Activated CD8-positive, alpha-beta memory T cell treated with anti-CD3 and anti-CD28 coated beads for 1 hour (primary cell): ENCODE measurements around the gene MRPL36.
"Not testable (repeated sequence)": the region's sequence is repeated elsewhere in the genome, so short reads cannot be mapped to it uniquely, and the experiment has no call there.

ENCODE experiments used
- DNase-seq, 2 donors: peaks; one replicate each; pipeline ENCODE4 v3.0.0-alpha.2; 2020; ENCODE audit warnings: low read depth in 1 of 2; ENCODE audit errors: extremely low read depth in 1 of 2

The MRPL36 gene

DNA sequence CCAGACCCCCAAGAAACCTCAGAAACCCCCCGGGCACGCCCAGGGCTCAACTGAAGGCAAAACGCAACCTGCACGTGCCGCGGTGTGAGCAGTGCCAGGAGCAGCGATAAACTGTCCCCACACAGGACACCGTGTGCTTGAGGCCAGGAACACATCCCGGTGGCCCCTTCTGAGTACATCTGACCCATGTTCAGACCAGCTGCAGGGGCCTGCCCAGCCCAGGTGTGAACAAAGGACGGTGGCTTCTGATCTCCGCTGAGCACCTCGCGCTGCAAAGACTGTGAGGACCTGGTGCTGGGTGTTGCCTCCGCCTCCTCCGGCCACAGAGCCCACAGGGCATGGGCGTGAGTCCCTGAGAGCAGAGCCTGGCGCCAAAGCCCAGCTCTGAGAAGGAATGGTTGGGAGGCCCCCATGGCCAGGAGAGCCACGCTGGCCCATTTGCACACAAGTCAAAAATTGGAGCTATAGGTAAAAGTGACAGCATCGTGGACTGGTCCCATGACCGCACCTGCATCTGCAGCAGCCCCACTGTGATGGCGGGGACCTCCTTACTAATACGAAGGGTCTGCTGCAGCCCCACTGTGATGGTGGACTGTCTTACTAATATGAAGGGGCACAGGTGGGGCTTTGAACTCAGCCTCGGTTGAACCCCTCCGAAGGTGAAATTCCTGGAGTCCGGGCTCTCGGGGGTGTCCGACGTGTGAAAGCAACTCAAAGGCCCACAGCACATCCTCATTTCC lies 33.0 kb upstream of the MRPL36 start:
- DNase-seq = no peak

GRCh38 chr5:1831677-1832313 lies 32.2 kb upstream of the MRPL36 start:
- no peak for DNase-seq

GRCh38 chr5:1831257-1831656 lies 31.6 kb upstream of the MRPL36 start:
- no peak for DNase-seq

DNA sequence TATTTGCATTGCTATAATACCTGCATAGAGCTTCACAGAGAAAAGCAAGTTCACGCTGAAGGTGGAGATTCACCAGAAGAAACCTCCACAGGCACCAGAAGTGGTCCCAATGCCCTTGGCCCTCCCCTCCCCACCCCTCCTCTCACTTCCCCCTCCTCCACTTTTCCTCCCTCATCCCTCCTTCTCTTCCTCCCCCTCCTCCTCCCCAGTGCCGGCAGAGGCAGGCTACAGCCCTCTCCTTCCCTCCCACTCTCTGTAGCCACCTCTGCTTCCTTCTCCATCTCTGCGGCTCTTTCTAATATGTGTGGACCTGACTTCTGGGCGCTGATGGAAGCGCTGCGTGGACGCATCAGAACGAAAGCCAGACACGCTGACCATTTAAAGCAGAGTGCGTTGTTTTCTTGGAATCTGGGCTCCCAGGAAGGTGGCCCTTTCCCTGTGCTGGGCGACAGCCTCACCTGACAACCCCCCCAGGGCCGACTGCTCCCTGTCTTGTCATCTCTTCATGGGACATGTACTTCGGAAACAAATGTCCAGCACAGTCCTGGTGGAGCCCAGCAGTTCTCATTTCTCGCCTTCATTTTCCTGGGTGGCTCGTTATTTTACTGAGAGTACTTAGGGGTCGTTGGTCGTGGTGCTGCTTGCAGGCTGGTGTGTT lies 31.1 kb upstream of the MRPL36 start:
- DNase-seq = no peak

GRCh38 chr5:1827886-1828397 lies 28.3 kb upstream of the MRPL36 start:
- DNase-seq = no peak

DNA sequence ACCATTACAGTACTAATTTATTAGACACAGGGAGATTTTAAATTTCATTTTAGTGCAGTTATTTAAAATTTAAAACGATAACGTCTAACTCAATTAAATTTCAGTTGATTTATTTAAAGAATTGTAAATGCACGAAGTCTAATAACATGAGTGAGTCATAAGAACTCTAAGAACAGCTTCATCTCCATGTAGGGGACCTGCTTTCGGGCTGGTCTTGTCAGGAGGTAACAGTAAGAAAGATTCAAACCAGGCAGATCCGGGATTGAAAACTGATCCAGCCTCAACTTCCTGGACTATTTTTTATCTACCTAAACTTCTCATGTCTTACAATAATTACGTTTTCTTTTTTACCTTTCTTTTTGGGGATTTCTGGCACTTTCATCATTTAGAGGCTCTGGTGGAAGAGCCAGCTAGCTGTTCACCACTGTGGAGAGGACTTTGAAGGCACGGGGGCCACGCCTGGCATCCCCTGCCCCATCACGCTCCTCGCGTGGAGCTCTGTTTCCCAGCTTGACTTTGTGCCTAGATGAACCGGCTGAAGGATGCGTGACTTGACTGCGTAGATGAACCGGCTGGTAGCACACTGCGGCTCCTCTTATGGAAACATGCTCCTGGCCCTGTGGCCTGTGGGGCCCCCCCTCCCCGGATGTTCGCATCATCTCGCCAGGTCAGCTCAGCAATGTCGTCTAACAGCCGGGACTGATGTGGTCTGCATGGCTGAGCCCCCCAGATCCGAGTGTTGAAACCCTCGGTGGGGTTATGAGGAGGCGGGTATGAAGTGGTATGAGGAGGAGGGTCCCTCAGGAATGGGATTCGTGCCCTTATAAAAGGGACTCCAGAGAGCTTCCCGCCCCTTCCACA lies 27.6 kb upstream of the MRPL36 start:
- no peak for DNase-seq

- DNase-seq = no peak
Observed at GRCh38 chr5:1826235-1826980, 26.8 kb upstream of the MRPL36 start.

- no peak for DNase-seq
Observed at GRCh38 chr5:1824903-1825841, 25.5 kb upstream of the MRPL36 start.

DNA sequence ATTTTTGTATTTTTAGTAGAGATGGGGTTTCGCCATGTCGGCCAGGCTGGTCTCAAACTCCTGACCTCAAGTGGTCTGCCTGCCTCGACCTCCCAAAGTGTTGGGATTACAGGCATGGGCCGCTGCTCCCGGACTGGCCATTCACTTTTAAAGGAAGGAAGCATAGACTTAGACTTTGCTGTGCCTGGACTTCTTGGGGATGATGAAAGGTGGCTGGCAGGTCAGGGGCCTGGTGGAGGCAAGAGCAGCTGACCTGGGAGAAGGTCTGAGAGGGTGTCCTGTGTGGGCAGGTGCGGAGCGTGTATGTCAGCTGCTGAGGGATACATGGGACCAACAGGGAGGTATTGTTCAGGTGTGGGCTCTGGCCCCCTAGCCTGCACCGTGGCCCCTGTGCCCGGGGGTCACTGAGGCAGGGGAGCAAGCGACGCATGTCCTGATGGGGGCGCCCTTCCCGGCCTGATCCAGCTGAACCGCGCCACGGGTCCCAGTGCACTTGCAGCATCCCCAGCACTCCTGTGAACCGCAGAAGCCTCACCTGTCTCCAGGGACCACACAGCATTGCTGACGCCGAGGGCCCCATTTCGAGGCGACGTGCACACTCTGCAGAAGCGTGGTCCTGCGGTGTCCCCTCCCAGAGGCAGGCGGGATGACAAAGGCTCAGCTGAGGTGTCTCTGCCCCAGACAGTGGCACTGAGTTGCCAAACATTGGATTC lies 24.6 kb upstream of the MRPL36 start:
- DNase-seq = no peak

- DNase-seq = no peak
Observed at GRCh38 chr5:1823381-1824034, 23.9 kb upstream of the MRPL36 start.

- no peak for DNase-seq
Observed at GRCh38 chr5:1821862-1822261, 22.2 kb upstream of the MRPL36 start.

GRCh38 chr5:1820926-1821325 lies 21.3 kb upstream of the MRPL36 start:
- no peak for DNase-seq

DNA sequence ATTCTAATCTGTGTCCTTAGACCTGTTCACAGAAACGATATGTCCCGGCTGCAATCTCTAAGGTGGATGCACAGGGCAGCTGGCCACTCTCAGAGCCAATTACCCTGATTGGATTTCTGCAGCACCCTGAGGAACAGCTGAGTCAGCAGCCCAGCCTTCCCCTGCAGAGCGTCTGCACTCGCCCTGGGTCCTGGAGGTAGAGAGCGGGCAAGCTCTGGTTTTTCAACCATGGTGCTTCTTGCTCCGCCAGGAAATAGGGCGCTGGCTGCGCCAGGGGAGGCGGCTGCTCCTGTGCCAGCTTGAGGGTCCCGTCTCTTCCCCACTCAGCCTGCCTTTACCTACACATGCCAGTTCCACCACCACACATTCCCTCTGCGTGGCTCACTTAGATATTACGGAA lies 20.7 kb upstream of the MRPL36 start:
- DNase-seq = no peak

GRCh38 chr5:1819458-1819857 lies 19.8 kb upstream of the MRPL36 start:
- DNase-seq = no peak

DNA sequence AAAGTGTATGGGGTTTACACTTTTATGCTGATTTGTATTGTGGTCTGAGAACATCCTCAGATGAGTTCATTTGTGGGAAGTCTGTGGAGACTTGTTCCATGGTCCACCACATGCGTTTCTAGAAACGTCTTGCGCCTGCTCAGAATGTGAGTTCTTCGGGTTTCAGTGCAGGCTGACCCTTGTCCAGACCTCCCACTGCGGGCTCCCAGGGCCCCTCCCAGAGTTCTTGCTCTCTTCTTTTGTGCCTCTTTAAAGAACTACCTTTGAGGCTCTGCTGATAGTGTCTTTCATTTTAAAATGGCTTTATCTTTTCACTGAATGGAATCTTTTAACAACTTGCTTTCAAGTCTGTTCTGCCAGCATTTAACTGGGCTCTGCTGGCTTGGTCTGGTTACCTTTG lies 19.1 kb upstream of the MRPL36 start:
- DNase-seq = no peak

DNA sequence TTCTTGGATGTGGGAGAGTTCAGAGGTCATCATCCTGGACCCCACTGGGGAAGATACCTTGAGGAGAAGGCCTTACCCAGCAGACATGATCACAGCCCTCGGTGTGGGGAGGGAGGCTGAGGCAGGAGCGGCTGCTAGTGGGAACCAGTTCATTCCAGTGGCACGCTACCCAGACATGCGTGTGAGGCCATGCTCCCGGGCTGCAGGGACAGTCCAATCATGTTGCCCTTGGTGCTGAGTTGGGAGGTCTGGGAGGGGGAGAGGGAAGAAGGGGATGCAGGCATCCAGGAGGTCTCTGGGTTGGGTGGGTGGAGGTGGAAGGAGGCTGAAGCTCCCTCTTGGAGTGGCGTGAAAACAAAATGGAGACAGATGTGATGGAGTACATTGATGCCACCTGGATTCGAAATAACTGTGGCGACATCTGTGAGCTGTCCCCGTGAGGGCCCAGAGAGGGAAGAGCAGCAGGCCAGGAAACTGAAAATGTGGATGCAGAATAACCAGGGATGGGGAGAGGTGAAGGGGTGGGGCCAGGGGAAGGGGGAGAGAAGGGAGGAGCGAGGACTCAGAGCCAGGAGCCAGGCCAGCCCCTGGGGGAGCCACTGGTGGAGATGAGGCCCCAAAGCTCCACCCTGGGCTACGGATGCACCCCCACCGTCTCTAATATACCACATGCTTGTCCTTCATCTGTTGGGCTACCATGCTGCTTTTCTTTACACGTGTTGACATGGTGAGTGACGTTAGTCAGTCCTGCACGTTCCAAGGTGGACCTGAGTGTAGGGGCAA lies 17.8 kb upstream of the MRPL36 start:
- no peak for DNase-seq

GRCh38 chr5:1816495-1817089 lies 17.0 kb upstream of the MRPL36 start:
- not testable (repeated sequence) for DNase-seq
